K562 (cell line): ENCODE data around the gene CLTC. TPM values are rescaled to one million over a fixed set of nuclear protein-coding genes. Genes with fewer than 3 reads are reported as not detected.

ENCODE experiments used
- ATAC-seq: fragments of 200-7000 bp; cut with Tn5 transposase; 3 replicates; pipeline ENCODE4 v1.9.1; 2020; ENCODE audit warnings: moderate library complexity
- BruUV-seq: library from RNA; stranded (reverse); fragments of 400-500 nt; replicated peaks from 2 replicates; lab custom pipeline; 2021; lab: Mats Ljungman, UMichigan
- CTCF ChIA-PET: fragments of 300-600 bp; formaldehyde crosslinking; extraction: SDS; loops from one replicate; lab custom pipeline; 2021; ENCODE audit warnings: low intra/inter-chr PET ratio; lab: Yijun Ruan, JAX
- POLR2A ChIA-PET: fragments of 300-600, 350-650 bp; sonication (Branson Sonifier 250); formaldehyde crosslinking; extraction: SDS; loops from one replicate; lab custom pipeline; 2021; ENCODE audit warnings: antibody characterized with exemption, inconsistent platforms; lab: Yijun Ruan, JAX
- DNase-seq, 4 experiments: peaks; one replicate each; pipeline versions ENCODE4 v3.0.0 to v3.0.0-alpha.2; 2011 to 2018; ENCODE audit warnings: low spot score in 3 of 4, mixed read lengths in 3 of 4; ENCODE audit errors: extremely low read depth in 1 of 4
- FAIRE-seq: peaks from 2 replicates; lab custom pipeline; 2011; peaks lifted over from hg19 to GRCh38; lab: Jason Lieb, UNC
- H2AFZ ChIP-seq: 2 replicates; pipeline ENCODE4 v1.6.0; 2011; ENCODE audit warnings: low read depth, low read length, control low read depth, inconsistent platforms
- H3K27ac ChIP-seq: fragments of 200-600 bp; 3 replicates; pipeline ENCODE4 v1.8.0; 2011; ENCODE audit warnings: low read depth, mild to moderate bottlenecking, control low read depth, inconsistent platforms, low read length, moderate library complexity, mixed read lengths; ENCODE audit errors: extremely low read depth
- H3K27me3 ChIP-seq, 2 experiments: fragments of 300-600 bp in 1 of 2; 2 replicates in 1 of 2; 3 replicates in 1 of 2; pipeline versions ENCODE4 v1.6.0 to v1.8.0; 2011; ENCODE audit warnings: inconsistent platforms in 2 of 2, low read length in 2 of 2, mild to moderate bottlenecking in 1 of 2, mixed read lengths in 1 of 2, moderate library complexity in 1 of 2; ENCODE audit not compliant: control insufficient read depth in 2 of 2, insufficient read depth in 2 of 2
- H3K36me3 ChIP-seq: fragments of 300-600 bp; 3 replicates; pipeline ENCODE4 v1.8.0; 2011; ENCODE audit warnings: mild to moderate bottlenecking, low read length, inconsistent platforms; ENCODE audit not compliant: control insufficient read depth, insufficient read depth
- H3K4me1 ChIP-seq, 2 experiments: fragments of 200-600 bp in 1 of 2; replicated peaks in 1 of 2; 2 replicates in 1 of 2; 3 replicates in 1 of 2; pipeline versions ENCODE4 v1.5.1 to v1.8.0; 2011; ENCODE audit warnings: inconsistent platforms in 2 of 2, low read length in 2 of 2, mild to moderate bottlenecking in 1 of 2, mixed read lengths in 1 of 2, moderate library complexity in 1 of 2; ENCODE audit not compliant: control insufficient read depth in 2 of 2, insufficient read depth in 2 of 2
- H3K4me2 ChIP-seq: 2 replicates; pipeline ENCODE4 v1.6.1; 2011; ENCODE audit warnings: low read length, control low read depth, inconsistent platforms, mixed read lengths; ENCODE audit not compliant: insufficient read depth
- H3K4me3 ChIP-seq: fragments of 200-600 bp; sonication (generic), shearing (Covaris generic); 2 replicates; pipeline ENCODE4 v1.5.1; 2016; ENCODE audit warnings: control low read depth, inconsistent platforms
- H3K79me2 ChIP-seq: fragments of 200-600 bp; 3 replicates; pipeline ENCODE4 v1.8.0; 2011; ENCODE audit warnings: low read length, inconsistent platforms; ENCODE audit not compliant: control insufficient read depth, insufficient read depth
- H3K9ac ChIP-seq, 2 experiments: 2 replicates each; pipeline versions ENCODE4 v1.6.0 to v1.6.1; 2011; ENCODE audit warnings: low read depth in 2 of 2, low read length in 2 of 2, control low read depth in 1 of 2, inconsistent platforms in 1 of 2, mild to moderate bottlenecking in 1 of 2, mixed read lengths in 1 of 2; ENCODE audit not compliant: insufficient read depth in 1 of 2
- H3K9me1 ChIP-seq: one replicate; pipeline ENCODE4 v1.6.0; 2011; ENCODE audit warnings: inconsistent platforms, mild to moderate bottlenecking, low read length, moderate library complexity; ENCODE audit not compliant: control insufficient read depth, insufficient read depth
- H3K9me3 ChIP-seq: replicated peaks from 2 replicates; pipeline ENCODE4 v1.5.1; 2011; ENCODE audit warnings: low read depth, low read length, inconsistent platforms; ENCODE audit not compliant: control insufficient read depth, insufficient read depth
- H4K20me1 ChIP-seq: replicated peaks from 2 replicates; pipeline ENCODE4 v1.6.1; 2011; ENCODE audit warnings: low read length, inconsistent platforms, mixed read lengths; ENCODE audit not compliant: control insufficient read depth, insufficient read depth
- CBX2 ChIP-seq: fragments of 200-600 bp; sonication (generic); IDR thresholded peaks from one replicate; pipeline ENCODE4 v1.6.1; 2012; ENCODE audit warnings: mild to moderate bottlenecking, low read length, inconsistent platforms; ENCODE audit not compliant: insufficient read depth, poor library complexity, severe bottlenecking
- CHCHD3 ChIP-seq: fragments of 250-450 bp; sonication (Bioruptor Pico); IDR thresholded peaks from 2 replicates; pipeline ENCODE4 v2.1.2; 2022; ENCODE audit warnings: mild to moderate bottlenecking
- ESRRA ChIP-seq: fragments of 450-650 bp; IDR thresholded peaks from 2 replicates; pipeline ENCODE4 v1.6.1; 2014; ENCODE audit warnings: low read depth, mild to moderate bottlenecking, moderate library complexity, borderline replicate concordance
- FIP1L1 ChIP-seq: fragments of 200-400 bp; formaldehyde crosslinking; IDR thresholded peaks from 2 replicates; pipeline ENCODE4 v1.6.1; 2018; ENCODE audit warnings: mild to moderate bottlenecking, low read depth, low read length; ENCODE audit not compliant: poor library complexity, severe bottlenecking
- FOXK2 ChIP-seq, 2 experiments: fragments of 450-650 bp; IDR thresholded peaks in 1 of 2; conservative IDR thresholded peaks in 1 of 2; 2 replicates each; pipeline ENCODE4 v1.6.1; 2016; ENCODE audit warnings: low read depth in 2 of 2, mild to moderate bottlenecking in 1 of 2
- LEF1 ChIP-seq: fragments of 450-650 bp; IDR thresholded peaks from 2 replicates; pipeline ENCODE4 v1.6.1; 2016; ENCODE audit warnings: mild to moderate bottlenecking
- MAFG ChIP-seq: fragments of 450-650 bp; conservative IDR thresholded peaks from 2 replicates; pipeline ENCODE4 v1.6.1; 2016; ENCODE audit warnings: missing genetic modification characterization, missing compliant biosample characterization
- SPI1 ChIP-seq: IDR thresholded peaks from 2 replicates; pipeline ENCODE4 v1.6.1; 2011; ENCODE audit warnings: low read depth, low read length, control low read depth, borderline replicate concordance
- SRSF1 ChIP-seq: fragments of 200-400 bp; formaldehyde crosslinking; IDR thresholded peaks from 2 replicates; pipeline ENCODE4 v1.6.1; 2017; ENCODE audit warnings: mild to moderate bottlenecking, low read depth, low read length, moderate library complexity
- ZC3H8 ChIP-seq: fragments of 450-650 bp; IDR thresholded peaks from 2 replicates; pipeline ENCODE4 v1.6.1; 2017
- ZNF165 ChIP-seq: fragments of 250-450 bp; sonication (Bioruptor Pico); IDR thresholded peaks from 2 replicates; pipeline ENCODE4 v1.4.0; 2020; ENCODE audit warnings: borderline replicate concordance
- ZNF184 ChIP-seq: sonication (generic); formaldehyde crosslinking; IDR thresholded peaks from 2 replicates; pipeline ENCODE4 v1.5.0; 2020; ENCODE audit warnings: missing genetic modification reagents
- in situ Hi-C: fragments of 300-500 bp; cut with MboI; formaldehyde crosslinking; loops from 4 replicates; pipeline ENCODE4 v1.15.0; 2018; ENCODE audit warnings: inconsistent platforms, mixed read lengths
- intact Hi-C: fragments of 100-400 bp; cut with micrococcal nuclease; formaldehyde crosslinking; loops from 2 replicates; pipeline ENCODE4 v1.14.2; 2022
- polyA plus RNA-seq, 8 experiments: library from polyadenylated mRNA; depleted of rRNA in 4 of 8; stranded (reverse) in 5 of 8; unstranded in 3 of 8; fragments of >200 nt; fragmentation: Nextera tagmentation in 2 of 8; fragmentation: Illumina TruSeq in 1 of 8; extraction: Ambion mirVana in 2 of 8; extraction: Trizol in 1 of 8; gene quantifications; 2 replicates each; pipeline versions ENCODE4 v1.2.1 to v1.2.3, GENCODE V29; 2011 to 2014; ENCODE audit warnings: inconsistent platforms in 1 of 8, missing spikeins in 1 of 8
- total RNA-seq, 7 experiments: library from RNA; depleted of rRNA in 6 of 7; stranded (reverse); fragments of >200 nt in 6 of 7; fragmentation: Illumina TruSeq in 2 of 7; extraction: Trizol in 2 of 7; gene quantifications; 2 replicates each; pipeline versions ENCODE4 v1.2.1 to v1.2.3, GENCODE V29; 2011 to 2021; ENCODE audit warnings: low replicate concordance in 1 of 7
- TF ChIP-seq, protein P1 (sequence below), 2 experiments: fragments of 450-650 bp; IDR thresholded peaks; 2 replicates each; pipeline ENCODE4 v1.6.1; 2016; ENCODE audit warnings: mild to moderate bottlenecking in 2 of 2, borderline replicate concordance in 1 of 2, low read depth in 1 of 2, moderate library complexity in 1 of 2

The CLTC gene
- total and polyA plus RNA-seq, 9 of the 15 experiments (the other 6 are each of a cell fraction or from before 2014, with no cell fraction given) = 115 to 267 (median 174) TPM

DNA sequence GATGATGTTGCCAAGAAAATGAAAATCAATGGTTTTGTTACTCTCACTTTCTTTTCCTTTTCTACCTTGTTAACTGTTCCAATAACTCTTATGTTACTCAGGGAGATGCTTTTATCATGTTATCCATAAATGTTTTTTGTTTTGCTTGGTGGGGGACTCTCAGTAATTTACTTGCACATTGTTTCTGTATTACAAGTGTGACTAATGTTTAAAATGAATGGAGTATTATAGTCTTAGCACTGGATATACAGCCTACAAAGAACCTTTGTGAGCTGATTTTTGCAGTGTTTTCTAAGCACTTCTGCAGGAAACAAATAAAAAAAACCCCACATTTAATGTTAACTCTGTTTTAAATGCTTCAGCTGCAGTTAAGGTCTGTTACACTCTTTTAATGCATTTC lies 99.8 kb downstream of the CLTC start:
- ChIA-PET POLR2A (no interaction called here), CTCF (no interaction called here)
- in situ Hi-C loops = no loop called here
- no peak overlapping the region for H3K4me3 ChIP-seq
- peaks cover 0 to 4% of the 10 kb centered on the region in 2 experiments; a peak in 2 of 5 replicates for H3K4me1 ChIP-seq
- no peak overlapping the region for H3K9ac ChIP-seq
- no TSS peak for BruUV-seq
- no peak for FAIRE-seq
- no peaks in the 10 kb centered on the region for H4K20me1 ChIP-seq
- H3K4me2 ChIP-seq = no peak overlapping the region
- no peak overlapping the region for H2AFZ ChIP-seq
- no peaks in the 10 kb centered on the region for H3K9me1 ChIP-seq
- ATAC-seq = no peak
- no peaks in the 10 kb centered on the region; the same call in 2 of the 3 replicates for H3K36me3 ChIP-seq
- TF ChIP-seq CBX2 (no peak), ZC3H8 (no peak), CHCHD3 (CRISPR knock-in tag) (no peak), SPI1 (no peak), ZNF184 (CRISPR knock-in tag) (no peak), MAFG (tag) (no peak), LEF1 (no peak), FOXK2 (conservative IDR thresholded peaks at IDR 0.05 in 1 of 2, IDR thresholded peaks at IDR 0.05 in 1 of 2; ENCODE audit: low read depth in 2 of 2) (no peak), ZNF165 (CRISPR knock-in tag) (no peak), ESRRA (no peak), FIP1L1 (no peak), SRSF1 (no peak)
- TF ChIP-seq, protein P1, sequence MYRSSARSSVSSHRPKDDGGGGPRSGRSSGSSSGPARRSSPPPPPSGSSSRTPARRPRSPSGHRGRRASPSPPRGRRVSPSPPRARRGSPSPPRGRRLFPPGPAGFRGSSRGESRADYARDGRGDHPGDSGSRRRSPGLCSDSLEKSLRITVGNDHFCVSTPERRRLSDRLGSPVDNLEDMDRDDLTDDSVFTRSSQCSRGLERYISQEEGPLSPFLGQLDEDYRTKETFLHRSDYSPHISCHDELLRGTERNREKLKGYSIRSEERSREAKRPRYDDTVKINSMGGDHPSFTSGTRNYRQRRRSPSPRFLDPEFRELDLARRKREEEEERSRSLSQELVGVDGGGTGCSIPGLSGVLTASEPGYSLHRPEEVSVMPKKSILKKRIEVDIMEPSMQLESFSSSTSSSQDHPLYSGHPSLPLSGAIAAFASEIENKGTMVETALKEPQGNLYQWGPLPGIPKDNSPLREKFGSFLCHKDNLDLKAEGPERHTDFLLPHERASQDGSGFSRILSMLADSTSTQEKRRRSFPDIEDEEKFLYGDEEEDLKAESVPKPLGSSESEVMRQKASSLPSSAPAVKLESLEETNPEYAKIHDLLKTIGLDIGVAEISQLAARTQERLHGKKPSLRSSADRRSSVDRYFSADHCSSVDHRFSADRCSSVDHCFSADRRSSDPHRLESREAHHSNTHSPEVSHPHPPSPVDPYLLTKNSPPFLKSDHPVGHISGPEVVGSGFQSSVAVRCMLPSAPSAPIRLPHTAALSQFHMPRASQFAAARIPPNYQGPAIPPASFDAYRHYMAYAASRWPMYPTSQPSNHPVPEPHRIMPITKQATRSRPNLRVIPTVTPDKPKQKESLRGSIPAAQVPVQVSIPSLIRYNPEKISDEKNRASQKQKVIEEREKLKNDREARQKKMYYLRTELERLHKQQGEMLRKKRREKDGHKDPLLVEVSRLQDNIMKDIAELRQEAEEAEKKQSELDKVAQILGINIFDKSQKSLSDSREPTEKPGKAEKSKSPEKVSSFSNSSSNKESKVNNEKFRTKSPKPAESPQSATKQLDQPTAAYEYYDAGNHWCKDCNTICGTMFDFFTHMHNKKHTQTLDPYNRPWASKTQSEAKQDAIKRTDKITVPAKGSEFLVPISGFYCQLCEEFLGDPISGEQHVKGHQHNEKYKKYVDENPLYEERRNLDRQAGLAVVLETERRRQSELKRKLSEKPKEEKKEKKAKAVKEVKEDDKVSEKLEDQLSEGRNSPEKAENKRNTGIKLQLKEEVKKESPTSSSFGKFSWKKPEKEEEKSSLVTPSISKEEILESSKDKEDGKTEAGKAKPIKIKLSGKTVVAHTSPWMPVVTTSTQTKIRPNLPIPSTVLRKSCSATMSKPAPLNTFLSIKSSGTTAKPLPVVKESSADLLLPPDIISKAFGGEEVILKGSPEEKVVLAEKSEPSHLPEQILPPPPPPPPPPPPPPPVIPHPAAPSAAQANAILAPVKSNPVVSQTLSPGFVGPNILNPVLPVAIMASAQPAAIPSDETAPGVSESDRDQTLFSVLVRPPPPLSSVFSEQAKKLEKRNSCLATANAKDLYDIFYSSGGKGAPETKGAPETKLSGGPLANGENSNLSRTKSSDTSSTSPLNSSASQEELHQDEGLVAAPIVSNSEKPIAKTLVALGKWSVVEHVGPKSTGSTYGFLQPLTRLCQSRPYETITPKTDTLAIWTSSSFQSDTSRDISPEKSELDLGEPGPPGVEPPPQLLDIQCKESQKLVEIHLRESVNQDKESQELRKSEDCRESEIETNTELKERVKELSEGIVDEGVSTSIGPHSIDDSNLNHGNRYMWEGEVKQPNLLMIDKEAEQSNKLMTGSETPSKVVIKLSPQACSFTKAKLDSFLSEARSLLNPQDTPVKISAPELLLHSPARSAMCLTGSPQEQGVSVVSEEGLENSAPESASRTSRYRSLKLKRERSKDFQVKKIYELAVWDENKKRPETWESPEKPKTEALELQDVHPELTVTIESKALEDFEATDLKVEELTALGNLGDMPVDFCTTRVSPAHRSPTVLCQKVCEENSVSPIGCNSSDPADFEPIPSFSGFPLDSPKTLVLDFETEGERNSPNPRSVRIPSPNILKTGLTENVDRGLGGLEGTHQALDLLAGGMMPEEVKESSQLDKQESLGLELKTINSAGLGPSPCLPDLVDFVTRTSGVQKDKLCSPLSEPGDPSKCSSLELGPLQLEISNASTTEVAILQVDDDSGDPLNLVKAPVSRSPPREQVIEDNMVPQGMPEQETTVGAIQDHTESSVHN (IDR thresholded peaks at IDR 0.05; ENCODE audit: borderline replicate concordance in 1 of 2, low read depth in 1 of 2) = no peak
- no peaks in the 10 kb centered on the region for H3K27me3 ChIP-seq
- intact Hi-C loops = no loop called here
- no peak for DNase-seq
- H3K27ac ChIP-seq = no peak overlapping the region
- no peaks in the 10 kb centered on the region for H3K9me3 ChIP-seq
- H3K79me2 ChIP-seq = peaks cover 87% of the 10 kb centered on the region
